ENCODE results near the gene DOCK1.

Gene DOCK1

GRCh38 chr10:127194111-127194510, 288.9 kb downstream of the DOCK1 start:
- H3K9ac ChIP-seq (ENCODE audit: low read depth, low read length, poor library complexity, severe bottlenecking): no peak overlapping the region
- no peaks in the 10 kb centered on the region for H3K9me3 ChIP-seq (ENCODE audit: insufficient read depth, low read depth, low read length)
- H3K27me3 ChIP-seq (ENCODE audit: insufficient read depth, low read length, poor library complexity, severe bottlenecking): no peaks in the 10 kb centered on the region
- no peak overlapping the region for H3K4me2 ChIP-seq (ENCODE audit: low read depth, low read length, poor library complexity, severe bottlenecking)
- no peaks in the 10 kb centered on the region for H3K79me2 ChIP-seq (ENCODE audit: insufficient read depth, low read length)
- no peaks in the 10 kb centered on the region for H3F3A ChIP-seq (ENCODE audit: low read depth)
- no peaks in the 10 kb centered on the region for H3K9me2 ChIP-seq (replicated peaks; ENCODE audit: low read depth, low read length)
- H4K20me1 ChIP-seq (ENCODE audit: insufficient read depth, low read length, poor library complexity, severe bottlenecking): no peaks in the 10 kb centered on the region
- no peak overlapping the region for H2AFZ ChIP-seq (ENCODE audit: low read length)
- no peak for TF ChIP-seq EZH2phosphoT487 (IDR thresholded peaks at IDR 0.05; ENCODE audit: borderline replicate concordance)
- no peak for TF ChIP-seq CTCF (conservative IDR thresholded peaks at IDR 0.05; ENCODE audit: low read length)
- no peak overlapping the region for H3K4me3 ChIP-seq (ENCODE audit: low read length, poor library complexity, severe bottlenecking)
- H3K4me1 ChIP-seq (ENCODE audit: insufficient read depth, low read length, poor library complexity, severe bottlenecking): no peaks in the 10 kb centered on the region
- no peaks in the 10 kb centered on the region for H3K36me3 ChIP-seq (ENCODE audit: insufficient read depth, low read length)

- Histone ChIP-seq H3K36me3 (ENCODE audit: insufficient read depth, low read length) (no peaks in the 10 kb centered on the region), H3K9me3 (ENCODE audit: insufficient read depth, low read depth, low read length) (no peaks in the 10 kb centered on the region), H3K79me2 (ENCODE audit: insufficient read depth, low read length) (no peaks in the 10 kb centered on the region), H3K27me3 (ENCODE audit: insufficient read depth, low read length, poor library complexity, severe bottlenecking) (no peaks in the 10 kb centered on the region), H3K9ac (ENCODE audit: low read depth, low read length, poor library complexity, severe bottlenecking) (no peak overlapping the region), H3K9me2 (replicated peaks; ENCODE audit: low read depth, low read length) (no peaks in the 10 kb centered on the region), H3K4me1 (ENCODE audit: insufficient read depth, low read length, poor library complexity, severe bottlenecking) (no peaks in the 10 kb centered on the region), H3K4me3 (ENCODE audit: low read length, poor library complexity, severe bottlenecking) (no peak overlapping the region), H3F3A (ENCODE audit: low read depth) (no peaks in the 10 kb centered on the region), H4K20me1 (ENCODE audit: insufficient read depth, low read length, poor library complexity, severe bottlenecking) (no peaks in the 10 kb centered on the region), H2AFZ (ENCODE audit: low read length) (no peak overlapping the region), H3K4me2 (ENCODE audit: low read depth, low read length, poor library complexity, severe bottlenecking) (no peak overlapping the region)
- no peak for TF ChIP-seq EZH2phosphoT487 (IDR thresholded peaks at IDR 0.05; ENCODE audit: borderline replicate concordance)
- TF ChIP-seq CTCF (conservative IDR thresholded peaks at IDR 0.05; ENCODE audit: low read length): no peak
Measured at GRCh38 chr10:127194599-127194998, 289.4 kb downstream of the DOCK1 start.

GRCh38 chr10:127195041-127195506, 289.8 kb downstream of the DOCK1 start:
- TF ChIP-seq EZH2phosphoT487 (IDR thresholded peaks at IDR 0.05; ENCODE audit: borderline replicate concordance): no peak
- TF ChIP-seq CTCF (conservative IDR thresholded peaks at IDR 0.05; ENCODE audit: low read length): no peak
- no peak overlapping the region for H3K4me3 ChIP-seq (ENCODE audit: low read length, poor library complexity, severe bottlenecking)

More at GRCh38 chr10:127195041-127195506, 289.8 kb downstream of the DOCK1 start:
- Histone ChIP-seq H3K27me3 (ENCODE audit: insufficient read depth, low read length, poor library complexity, severe bottlenecking) (no peaks in the 10 kb centered on the region), H3F3A (ENCODE audit: low read depth) (no peaks in the 10 kb centered on the region), H3K79me2 (ENCODE audit: insufficient read depth, low read length) (no peaks in the 10 kb centered on the region), H3K4me1 (ENCODE audit: insufficient read depth, low read length, poor library complexity, severe bottlenecking) (no peaks in the 10 kb centered on the region), H3K9me2 (replicated peaks; ENCODE audit: low read depth, low read length) (no peaks in the 10 kb centered on the region), H3K36me3 (ENCODE audit: insufficient read depth, low read length) (no peaks in the 10 kb centered on the region), H2AFZ (ENCODE audit: low read length) (no peak overlapping the region), H4K20me1 (ENCODE audit: insufficient read depth, low read length, poor library complexity, severe bottlenecking) (no peaks in the 10 kb centered on the region), H3K9me3 (ENCODE audit: insufficient read depth, low read depth, low read length) (no peaks in the 10 kb centered on the region), H3K9ac (ENCODE audit: low read depth, low read length, poor library complexity, severe bottlenecking) (no peak overlapping the region), H3K4me2 (ENCODE audit: low read depth, low read length, poor library complexity, severe bottlenecking) (no peak overlapping the region)
